WTC11 (cell line): ENCODE data around the gene PIGU. TPM values are rescaled to one million over a fixed set of nuclear protein-coding genes. Genes with fewer than 3 reads are reported as not detected.

Source experiments
- ATAC-seq: fragments of 200-7000 bp; cut with Tn5 transposase; 2 replicates; pipeline ENCODE4 v1.10.0; 2021; ENCODE audit warnings: mild to moderate bottlenecking, moderate library complexity
- CTCF ChIA-PET: fragments of 300-600 bp; sonication (Branson Sonifier 250); formaldehyde crosslinking; loops from one replicate; lab custom pipeline; 2021; ENCODE audit warnings: antibody characterized with exemption; lab: Charles Lee
- POLR2A ChIA-PET: fragments of 350-600 bp; sonication (Branson Sonifier 250); formaldehyde crosslinking; loops from one replicate; lab custom pipeline; 2021; ENCODE audit warnings: antibody characterized with exemption; lab: Charles Lee
- DNase-seq: peaks from one replicate; pipeline ENCODE4 v3.0.0; 2021; ENCODE audit warnings: low spot score
- H3K27ac Mint-ChIP-seq: 2 replicates; pipeline ENCODE4 v1.8.0; 2021; ENCODE audit warnings: mixed read lengths
- H3K27me3 Mint-ChIP-seq: 2 replicates; pipeline ENCODE4 v1.8.0; 2021; ENCODE audit warnings: low read depth, mild to moderate bottlenecking, moderate library complexity, mixed read lengths
- H3K36me3 Mint-ChIP-seq: 2 replicates; pipeline ENCODE4 v1.8.0; 2021; ENCODE audit warnings: mixed read lengths
- H3K4me1 Mint-ChIP-seq: 2 replicates; pipeline ENCODE4 v1.8.0; 2022; ENCODE audit warnings: mixed read lengths
- H3K4me3 Mint-ChIP-seq: 2 replicates; pipeline ENCODE4 v1.8.0; 2021; ENCODE audit warnings: mild to moderate bottlenecking, moderate library complexity, mixed read lengths
- H3K9me3 Mint-ChIP-seq: 2 replicates; pipeline ENCODE4 v1.8.0; 2021; ENCODE audit warnings: mixed read lengths
- ARID4B ChIP-seq: sonication (generic); formaldehyde crosslinking; IDR thresholded peaks from 2 replicates; pipeline ENCODE4 v1.8.0; 2023; ENCODE audit warnings: missing genetic modification reagents, mild to moderate bottlenecking, borderline replicate concordance
- CREB1 ChIP-seq: sonication (generic); formaldehyde crosslinking; IDR thresholded peaks from 2 replicates; pipeline ENCODE4 v1.8.0; 2023; ENCODE audit warnings: mild to moderate bottlenecking, missing genetic modification reagents
- CTCF ChIP-seq: fragments of 200-600 bp; IDR thresholded peaks from 2 replicates; pipeline ENCODE4 v1.8.0; 2022; ENCODE audit warnings: antibody characterized with exemption
- ETV6 ChIP-seq: sonication (generic); formaldehyde crosslinking; IDR thresholded peaks from 2 replicates; pipeline ENCODE4 v1.8.1; 2022; ENCODE audit warnings: mild to moderate bottlenecking, missing genetic modification reagents
- GABPB1 ChIP-seq: sonication (generic); formaldehyde crosslinking; IDR thresholded peaks from 2 replicates; pipeline ENCODE4 v1.8.1; 2023; ENCODE audit warnings: mild to moderate bottlenecking, missing genetic modification reagents
- JUN ChIP-seq: sonication (generic); formaldehyde crosslinking; IDR thresholded peaks from 2 replicates; pipeline ENCODE4 v1.8.0; 2023; ENCODE audit warnings: mild to moderate bottlenecking, missing genetic modification reagents
- MAX ChIP-seq: sonication (generic); formaldehyde crosslinking; IDR thresholded peaks from 2 replicates; pipeline ENCODE4 v1.8.0; 2022; ENCODE audit warnings: mild to moderate bottlenecking, missing genetic modification reagents
- MLX ChIP-seq: sonication (generic); formaldehyde crosslinking; IDR thresholded peaks from 2 replicates; pipeline ENCODE4 v1.8.1; 2023; ENCODE audit warnings: mild to moderate bottlenecking, missing genetic modification reagents, moderate library complexity
- PRDM15 ChIP-seq: sonication (generic); formaldehyde crosslinking; IDR thresholded peaks from 2 replicates; pipeline ENCODE4 v1.8.0; 2022; ENCODE audit warnings: missing genetic modification reagents
- TCF7 ChIP-seq: sonication (generic); formaldehyde crosslinking; IDR thresholded peaks from 2 replicates; pipeline ENCODE4 v1.8.0; 2022; ENCODE audit warnings: mild to moderate bottlenecking, low read depth, missing genetic modification reagents, moderate library complexity
- USF2 ChIP-seq: sonication (generic); formaldehyde crosslinking; IDR thresholded peaks from 2 replicates; pipeline ENCODE4 v1.8.1; 2023; ENCODE audit warnings: mild to moderate bottlenecking, missing genetic modification reagents, moderate library complexity
- ZMAT4 ChIP-seq: fragments of 250-450 bp; sonication (Bioruptor Pico); IDR thresholded peaks from 2 replicates; pipeline ENCODE4 v1.9.0; 2021; ENCODE audit warnings: mild to moderate bottlenecking
- ZNF121 ChIP-seq: sonication (generic); formaldehyde crosslinking; IDR thresholded peaks from 2 replicates; pipeline ENCODE4 v1.8.0; 2023; ENCODE audit warnings: missing genetic modification reagents
- ZNF317 ChIP-seq: sonication (generic); formaldehyde crosslinking; IDR thresholded peaks from 2 replicates; pipeline ENCODE4 v1.8.1; 2023; ENCODE audit warnings: low read depth, mild to moderate bottlenecking, moderate library complexity, missing genetic modification reagents, borderline replicate concordance
- ZNF512 ChIP-seq: sonication (generic); formaldehyde crosslinking; IDR thresholded peaks from 2 replicates; pipeline ENCODE4 v1.8.1; 2022; ENCODE audit warnings: missing genetic modification reagents, borderline replicate concordance
- ZNF671 ChIP-seq: fragments of 250-450 bp; sonication (Bioruptor Pico); IDR thresholded peaks from 2 replicates; pipeline ENCODE4 v1.8.0; 2021; ENCODE audit warnings: mild to moderate bottlenecking
- ZSCAN18 ChIP-seq: fragments of 250-450 bp; sonication (Bioruptor Pico); IDR thresholded peaks from 2 replicates; pipeline ENCODE4 v2.1.2; 2022; ENCODE audit warnings: mild to moderate bottlenecking, moderate library complexity
- total RNA-seq: library from RNA; stranded (reverse); gene quantifications from 3 replicates; pipeline ENCODE4 v1.2.3, GENCODE V29; 2021

The PIGU gene
- total RNA-seq, 1 experiment from 2014 or later = 24.8 TPM

- DNase-seq (no peak), ATAC-seq (no peak)
- Mint-ChIP-seq H3K27ac (no peak overlapping the region), H3K27me3 (no peaks in the 10 kb centered on the region), H3K4me3 (no peak overlapping the region), H3K36me3 (peaks cover 34% of the 10 kb centered on the region), H3K4me1 (no peaks in the 10 kb centered on the region), H3K9me3 (no peaks in the 10 kb centered on the region)
- TF ChIP-seq ZNF512 = no peak
- no peak for TF ChIP-seq PRDM15
- no peak for TF ChIP-seq JUN (CRISPR knock-in tag)
- no peak for TF ChIP-seq ETV6 (CRISPR knock-in tag)
- TF ChIP-seq MLX (CRISPR knock-in tag) = no peak
- TF ChIP-seq ARID4B (CRISPR knock-in tag) = no peak
- TF ChIP-seq TCF7 (CRISPR knock-in tag) = no peak
- no peak for TF ChIP-seq ZMAT4 (CRISPR knock-in tag)
- no peak for TF ChIP-seq ZNF671 (CRISPR knock-in tag)
- no peak for TF ChIP-seq CTCF
- no peak for TF ChIP-seq ZSCAN18 (CRISPR knock-in tag)
- TF ChIP-seq USF2 = no peak
- no peak for TF ChIP-seq ZNF121 (CRISPR knock-in tag)
- TF ChIP-seq ZNF317 (CRISPR knock-in tag) = no peak
- no peak for TF ChIP-seq GABPB1 (CRISPR knock-in tag)
- no peak for TF ChIP-seq MAX (CRISPR knock-in tag)
- TF ChIP-seq CREB1 (CRISPR knock-in tag) = no peak
- ChIA-PET CTCF (interaction anchor here (0.7 to 3.2 kb wide), 9 partner anchors 13 to 234 kb away, joined by 3 to 22 read pairs (median 9); partner anchors contain the start of genes DYNLRB1, MAP1LC3A and TP53INP2), POLR2A (no interaction called here)
These were observed 141.0 kb downstream of the PIGU start for GRCh38 chr20:34535857-34536256.
